Measurements from ENCODE around the gene HPGD.

GRCh38 chr4:174554231-174554728 is 32.0 kb upstream of the HPGD start:
- TF ChIP-seq CTCF (conservative IDR thresholded peaks at IDR 0.05; ENCODE audit: low read depth, low read length) (no peak), POLR2A (IDR thresholded peaks at IDR 0.05; ENCODE audit: low read depth, low read length) (no peak), MAZ (IDR thresholded peaks at IDR 0.05; ENCODE audit: borderline replicate concordance, low read depth, low read length) (no peak), MAFK (IDR thresholded peaks at IDR 0.05; ENCODE audit: low read depth, low read length) (no peak), USF2 (IDR thresholded peaks at IDR 0.05; ENCODE audit: low read depth, low read length) (no peak), ELK1 (IDR thresholded peaks at IDR 0.05; ENCODE audit: borderline replicate concordance, low read depth, low read length) (no peak), RAD21 (IDR thresholded peaks at IDR 0.05; ENCODE audit: low read length) (no peak), BHLHE40 (IDR thresholded peaks at IDR 0.05; ENCODE audit: low read depth, low read length) (no peak), SMC3 (IDR thresholded peaks at IDR 0.05; ENCODE audit: low read depth, low read length) (no peak), CEBPB (IDR thresholded peaks at IDR 0.05; ENCODE audit: low read depth, low read length) (no peak), RCOR1 (IDR thresholded peaks at IDR 0.05; ENCODE audit: insufficient replicate concordance, low read length) (no peak), MXI1 (IDR thresholded peaks at IDR 0.05; ENCODE audit: borderline replicate concordance, low read depth, low read length) (no peak), RFX5 (IDR thresholded peaks at IDR 0.05; ENCODE audit: low read depth, low read length) (no peak), FOS (IDR thresholded peaks at IDR 0.05; ENCODE audit: low read depth, low read length) (no peak)
